Measurements from ENCODE around the gene PDE4D.

- no peak for TF ChIP-seq POLR2A (IDR thresholded peaks at IDR 0.05; ENCODE audit: low read depth, low read length)
- TF ChIP-seq POLR2AphosphoS5 (IDR thresholded peaks at IDR 0.05; ENCODE audit: low read depth, low read length): no peak
These were observed 499.7 kb downstream of the PDE4D start for GRCh38 chr5:59393585-59394420.
